GM12891 (cell line): ENCODE results near the gene TAF1A.

Experiments used
- PAX5 ChIP-seq: IDR thresholded peaks from 2 replicates; pipeline ENCODE4 v1.6.1; 2011; ENCODE audit warnings: low read length, moderate library complexity, mild to moderate bottlenecking; ENCODE audit not compliant: insufficient read depth, severe bottlenecking
- POLR2A ChIP-seq: IDR thresholded peaks from 2 replicates; pipeline ENCODE4 v1.6.1; 2011; ENCODE audit warnings: low read depth, low read length, control low read depth
- POLR2AphosphoS5 ChIP-seq: IDR thresholded peaks from 2 replicates; pipeline ENCODE4 v1.6.1; 2011; ENCODE audit warnings: low read depth, low read length, control low read depth
- TAF1 ChIP-seq: IDR thresholded peaks from 2 replicates; pipeline ENCODE4 v1.6.1; 2011; ENCODE audit warnings: low read depth, low read length, control low read depth

- TF ChIP-seq POLR2A (no peak), TAF1 (no peak), POLR2AphosphoS5 (no peak), PAX5 (no peak)
These were observed 11.5 kb upstream of the TAF1A start for GRCh38 chr1:222601257-222601656.
